ENCODE data around the gene CTSZ. TPM values are rescaled to one million over a fixed set of nuclear protein-coding genes. Genes with fewer than 3 reads are reported as not detected.

CTSZ gene
- total RNA-seq, 4 donors from 2014 or later = 25.2 to 58.7 (median 51.9) TPM

- in situ Hi-C loops (cut with MboI; ENCODE audit: low sequenced_read_pairs in 4 of 4) (no loop called here), intact Hi-C loops (cut with DNase I; ENCODE audit: low total_unique reads) (no loop called here)
- no peak for DNase-seq
- Histone ChIP-seq H3K4me3 (no peak overlapping the region), H3K27ac (no peak overlapping the region), H3K9me3 (no peaks in the 10 kb centered on the region), H3K36me3 (peaks cover 0 to 47% of the 10 kb centered on the region in 2 donors), H3K27me3 (no peaks in the 10 kb centered on the region), H3K4me1 (peaks cover 12 to 15% of the 10 kb centered on the region in 2 donors)
- no peak for TF ChIP-seq POLR2A (IDR thresholded peaks at IDR 0.05)
- no peak for TF ChIP-seq CTCF (IDR thresholded peaks at IDR 0.05 in 4 of 5, conservative IDR thresholded peaks at IDR 0.05 in 1 of 5)
- ATAC-seq = no peak
These were observed 16.6 kb upstream of the CTSZ start for GRCh38 chr20:59023616-59024015.

- TF ChIP-seq POLR2A (IDR thresholded peaks at IDR 0.05) = no peak
- no peak for TF ChIP-seq CTCF (IDR thresholded peaks at IDR 0.05 in 4 of 5, conservative IDR thresholded peaks at IDR 0.05 in 1 of 5)
- DNase-seq = no peak
- H3K9me3 ChIP-seq = no peaks in the 10 kb centered on the region
- H3K4me1 ChIP-seq = peaks cover 3 to 6% of the 10 kb centered on the region in 2 donors
- H3K4me3 ChIP-seq = no peak overlapping the region
- in situ Hi-C loops (cut with MboI; ENCODE audit: low sequenced_read_pairs in 4 of 4) (no loop called here), intact Hi-C loops (cut with DNase I; ENCODE audit: low total_unique reads) (no loop called here)
- H3K27me3 ChIP-seq = no peaks in the 10 kb centered on the region
- H3K27ac ChIP-seq = no peak overlapping the region
- no peak for ATAC-seq
- peaks cover 0 to 39% of the 10 kb centered on the region in 2 donors for H3K36me3 ChIP-seq
These were observed 15.7 kb upstream of the CTSZ start for GRCh38 chr20:59022754-59023153.

GRCh38 chr20:59020938-59021551 is 14.0 kb upstream of the CTSZ start:
- no peak for ATAC-seq
- in situ Hi-C loops (cut with MboI; ENCODE audit: low sequenced_read_pairs in 4 of 4) = no loop called here
- no peaks in the 10 kb centered on the region for H3K27me3 ChIP-seq
- TF ChIP-seq CTCF (IDR thresholded peaks at IDR 0.05 in 4 of 5, conservative IDR thresholded peaks at IDR 0.05 in 1 of 5) (no peak), POLR2A (IDR thresholded peaks at IDR 0.05) (no peak)
- no peak for DNase-seq
- no peak overlapping the region for H3K4me3 ChIP-seq
- H3K27ac ChIP-seq = no peak overlapping the region
- H3K36me3 ChIP-seq = peaks cover 0 to 23% of the 10 kb centered on the region in 2 donors
- intact Hi-C loops (cut with DNase I; ENCODE audit: low total_unique reads) = no loop called here
- peaks cover 0 to 5% of the 10 kb centered on the region in 2 donors for H3K4me1 ChIP-seq
- H3K9me3 ChIP-seq = no peaks in the 10 kb centered on the region

- no peak for DNase-seq
- intact Hi-C loops (cut with DNase I; ENCODE audit: low total_unique reads) = no loop called here
- H3K9me3 ChIP-seq = no peaks in the 10 kb centered on the region
These were observed 12.2 kb upstream of the CTSZ start, which contains the start of gene TUBB1 for GRCh38 chr20:59019217-59019616. TUBB1 (plus strand) TSS chr20:59019429; CDS start chr20:59019523, 94 bp downstream.

More at GRCh38 chr20:59019217-59019616, 12.2 kb upstream of the CTSZ start, which contains the start of gene TUBB1:
- TF ChIP-seq CTCF (IDR thresholded peaks at IDR 0.05 in 4 of 5, conservative IDR thresholded peaks at IDR 0.05 in 1 of 5) = no peak
- TF ChIP-seq POLR2A (IDR thresholded peaks at IDR 0.05) = no peak
- Histone ChIP-seq H3K27ac (no peak within 1 kb of the TSS), H3K4me3 (no peak within 1 kb of the TSS), H3K4me1 (no peaks in the 10 kb centered on the region), H3K36me3 (peaks cover 0 to 6% of the 10 kb centered on the region in 2 donors), H3K27me3 (no peaks in the 10 kb centered on the region)
- ATAC-seq = no peak
- in situ Hi-C loops (cut with MboI; ENCODE audit: low sequenced_read_pairs in 4 of 4) = no loop called here

All from gastrocnemius medialis (tissue), 4 donors.